Hippocampal formation (tissue), 2 donors: ENCODE measurements around the gene CYP26B1.
A peak's percentile ranks its signal among the peaks of the same experiment; 100 is the strongest.

ENCODE experiments used
- DNase-seq, 2 donors: peaks; one replicate each; lab custom pipeline; 2025; lab: John Stamatoyannopoulos, UW

The CYP26B1 gene

GRCh38 chr2:72141881-72142451 is 5.7 kb downstream of the CYP26B1 start:
- no peak for DNase-seq

GRCh38 chr2:72141032-72141645 is 6.5 kb downstream of the CYP26B1 start:
- no peak for DNase-seq

- DNase-seq = no peak
Observed at GRCh38 chr2:72140621-72140960, 7.1 kb downstream of the CYP26B1 start.

GRCh38 chr2:72139874-72140620 is 7.6 kb downstream of the CYP26B1 start:
- no peak for DNase-seq

GRCh38 chr2:72139471-72139873 is 8.2 kb downstream of the CYP26B1 start:
- DNase-seq = no peak

- DNase-seq = no peak
Observed at GRCh38 chr2:72138921-72139381, 8.7 kb downstream of the CYP26B1 start.

GRCh38 chr2:72138011-72138881 is 9.4 kb downstream of the CYP26B1 start:
- no peak for DNase-seq

- DNase-seq = peak in 1 of 2 donors; percentile 68
Observed at GRCh38 chr2:72137498-72138010, 10.1 kb downstream of the CYP26B1 start.

- no peak for DNase-seq
Observed at GRCh38 chr2:72136933-72137497, 10.6 kb downstream of the CYP26B1 start.

- peak; percentile 15 to 20 for DNase-seq
Observed at GRCh38 chr2:72136331-72136730, 11.3 kb downstream of the CYP26B1 start.

- DNase-seq = no peak
Observed at GRCh38 chr2:72135921-72136320, 11.7 kb downstream of the CYP26B1 start.

- no peak for DNase-seq
Observed at GRCh38 chr2:72134997-72135800, 12.5 kb downstream of the CYP26B1 start.

GRCh38 chr2:72134408-72134996 is 13.2 kb downstream of the CYP26B1 start:
- no peak for DNase-seq

GRCh38 chr2:72133721-72134407 is 13.8 kb downstream of the CYP26B1 start:
- DNase-seq = no peak

GRCh38 chr2:72132981-72133720 is 14.5 kb downstream of the CYP26B1 start:
- no peak for DNase-seq

- DNase-seq = no peak
Observed at GRCh38 chr2:72131916-72132841, 15.5 kb downstream of the CYP26B1 start.

- DNase-seq = no peak
Observed at GRCh38 chr2:72131371-72131891, 16.2 kb downstream of the CYP26B1 start.
